Superior temporal gyrus (tissue), 1 donor: Measurements from ENCODE around the gene SDK2.

Experiments
- DNase-seq: peaks from one replicate; pipeline ENCODE4 v3.0.0-alpha.2; 2016; ENCODE audit errors: extremely low spot score

SDK2 gene

GRCh38 chr17:73391331-73392265 lies 252.6 kb downstream of the SDK2 start:
- DNase-seq: no peak

GRCh38 chr17:73390851-73391250 lies 253.4 kb downstream of the SDK2 start:
- DNase-seq: no peak

DNA sequence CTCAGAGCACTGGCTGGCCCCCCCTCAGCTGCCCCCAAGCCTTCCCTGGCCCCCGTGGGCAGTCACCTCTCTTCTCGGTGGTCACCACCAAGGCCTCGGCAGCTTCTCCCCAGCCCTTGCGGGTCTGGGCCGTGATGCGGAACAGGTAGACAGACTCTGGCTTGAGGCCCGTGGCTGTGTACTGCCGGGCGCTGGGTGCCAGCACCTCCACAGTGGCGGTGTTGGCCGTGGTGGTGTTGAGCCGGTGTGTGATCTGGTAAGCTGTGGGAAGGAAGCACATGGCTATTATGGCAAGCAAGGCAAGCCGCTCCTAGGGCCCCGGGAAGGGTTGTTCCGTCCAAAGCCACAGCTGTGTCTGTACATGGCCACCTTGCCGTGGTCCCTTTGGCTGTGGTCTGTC lies 254.0 kb downstream of the SDK2 start:
- DNase-seq: no peak

- DNase-seq: no peak
These were observed 254.8 kb downstream of the SDK2 start for GRCh38 chr17:73389411-73389810.

DNA sequence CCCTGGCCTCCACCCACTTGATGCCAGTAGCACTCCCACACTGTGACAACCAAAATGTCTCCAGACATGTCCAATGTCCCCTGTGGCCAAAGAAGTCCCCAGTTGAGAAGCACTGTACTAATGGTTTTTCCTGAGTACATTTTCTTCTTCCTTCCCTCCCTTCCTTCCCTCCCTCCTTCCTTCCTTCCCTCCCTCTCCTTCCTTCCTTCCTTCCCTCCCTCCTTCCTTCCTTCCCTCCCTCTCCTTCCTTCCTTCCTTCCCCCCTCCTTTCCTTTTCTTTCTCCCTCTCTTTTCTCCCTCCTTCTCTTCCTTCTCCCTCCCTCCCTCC lies 255.7 kb downstream of the SDK2 start:
- no peak for DNase-seq

- no peak for DNase-seq
These were observed 256.3 kb downstream of the SDK2 start for GRCh38 chr17:73387746-73388577.

GRCh38 chr17:73386561-73386960 lies 257.7 kb downstream of the SDK2 start:
- no peak for DNase-seq

DNA sequence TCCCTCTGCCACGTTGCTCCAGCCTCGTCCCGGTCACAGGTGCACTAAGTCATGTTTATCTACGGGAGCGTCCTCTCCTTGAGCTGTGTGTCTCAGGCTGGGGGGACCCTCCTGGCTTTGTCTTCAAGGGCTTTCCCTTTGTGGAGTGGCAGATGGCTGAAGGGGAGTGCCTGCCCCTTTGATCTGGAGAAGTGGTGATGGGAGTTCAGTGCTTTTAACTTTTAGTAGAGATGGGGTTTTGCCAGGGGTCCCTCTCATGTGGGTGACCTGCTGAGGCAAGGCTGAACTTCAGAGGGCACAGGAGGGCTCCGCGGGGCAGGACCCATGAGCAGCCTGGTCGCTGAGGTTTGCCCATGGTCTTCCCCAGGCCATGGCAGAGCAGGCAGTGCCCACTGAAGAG lies 259.3 kb downstream of the SDK2 start:
- DNase-seq: no peak

DNA sequence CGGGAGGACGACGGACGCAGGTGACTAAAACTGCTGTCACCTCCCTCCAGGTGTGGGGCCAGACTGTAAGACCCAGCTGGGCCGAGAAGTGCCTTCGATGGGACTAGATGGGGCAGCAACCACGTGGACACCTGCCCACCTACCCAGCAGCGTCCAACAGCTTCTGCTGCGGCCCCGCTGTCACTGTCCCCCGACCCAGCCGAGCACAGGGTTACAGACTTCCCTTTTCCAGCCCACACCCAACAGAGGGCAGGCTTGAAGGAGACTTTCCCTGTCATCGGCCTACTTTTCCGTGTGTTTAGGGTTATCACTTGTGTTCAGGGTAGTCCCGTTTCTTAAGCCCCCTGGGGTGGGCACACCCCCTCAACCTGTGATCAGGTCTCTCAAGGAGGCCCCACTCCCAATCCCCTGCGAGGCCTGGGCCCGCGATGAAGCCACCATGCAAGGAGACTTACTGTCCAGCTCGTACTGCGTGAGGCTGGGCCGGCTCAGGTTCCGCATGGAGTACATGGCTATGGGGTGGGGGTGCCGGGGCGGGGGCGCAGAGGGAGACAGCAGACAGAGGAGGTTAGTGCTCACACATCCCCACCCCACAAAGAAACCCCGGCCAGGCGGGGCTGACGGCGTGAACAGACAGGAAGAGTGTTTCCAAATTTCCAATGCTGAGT lies 263.7 kb downstream of the SDK2 start:
- no peak for DNase-seq

- DNase-seq: no peak
These were observed 264.4 kb downstream of the SDK2 start for GRCh38 chr17:73379826-73380225.

DNA sequence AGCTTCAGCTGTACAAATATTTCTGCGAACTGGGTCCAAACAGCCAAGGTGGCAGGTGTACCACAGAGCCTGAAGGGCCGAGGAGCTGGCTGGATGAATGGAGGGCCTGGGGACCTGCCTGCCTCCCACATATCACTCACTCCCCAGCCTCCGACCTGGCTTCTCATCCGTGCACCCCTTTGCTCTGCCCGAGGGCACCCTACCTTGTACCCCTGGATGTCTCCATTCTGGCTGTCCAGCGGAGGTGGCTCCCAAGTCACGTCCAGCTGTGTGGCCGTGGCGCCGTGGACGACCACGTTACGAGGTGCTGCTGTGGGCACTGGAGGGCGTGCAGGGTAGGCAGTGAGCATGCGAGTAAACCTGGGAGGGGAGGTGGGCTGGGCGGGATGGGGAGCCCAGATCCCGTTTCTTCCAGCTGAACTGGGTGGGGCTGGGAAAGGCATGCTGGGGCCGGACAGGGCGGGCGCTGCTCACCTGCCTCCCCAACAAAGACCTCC lies 265.2 kb downstream of the SDK2 start:
- no peak for DNase-seq

DNA sequence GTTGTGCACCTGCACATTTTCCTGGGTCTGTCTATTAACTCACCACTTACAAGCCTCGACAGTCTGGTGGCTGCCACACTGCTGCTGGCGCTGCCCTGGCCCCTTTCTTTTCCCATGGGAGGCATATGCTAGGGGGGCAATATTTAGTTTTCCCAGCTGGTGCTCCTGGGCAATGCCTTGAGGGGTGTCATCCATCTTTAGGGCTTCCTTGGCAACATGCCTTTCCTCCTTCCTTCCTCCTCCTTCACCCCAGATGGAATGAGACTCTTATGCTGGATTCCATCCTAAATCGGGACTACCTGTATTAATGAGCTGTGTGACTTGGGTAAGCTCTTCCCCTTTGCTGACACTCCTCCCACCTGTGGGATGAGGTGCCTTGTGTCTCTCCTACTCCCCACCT lies 267.6 kb downstream of the SDK2 start:
- DNase-seq: no peak

GRCh38 chr17:73376152-73376551 lies 268.1 kb downstream of the SDK2 start:
- no peak for DNase-seq

GRCh38 chr17:73371836-73372235 lies 272.4 kb downstream of the SDK2 start:
- DNase-seq: no peak

DNA sequence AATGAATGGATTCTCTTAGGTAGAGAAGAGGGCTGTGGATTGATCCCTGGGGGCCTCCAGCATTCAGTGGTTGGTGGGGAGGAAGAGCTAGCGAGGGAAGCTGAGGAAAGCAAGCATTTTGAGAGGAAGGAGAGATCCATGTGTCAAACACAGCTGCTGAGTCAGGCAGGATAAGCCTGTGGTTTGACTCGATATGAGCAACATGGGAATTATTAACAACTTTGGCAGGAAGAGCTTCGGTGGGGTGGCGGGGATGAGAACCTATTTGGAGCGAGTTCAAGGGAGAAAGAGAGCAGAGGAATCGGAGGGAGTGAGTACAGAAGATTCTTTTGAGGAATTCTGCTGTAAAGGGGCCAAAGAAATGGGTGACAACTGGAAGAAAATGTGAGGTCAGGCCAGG lies 273.0 kb downstream of the SDK2 start:
- no peak for DNase-seq

DNA sequence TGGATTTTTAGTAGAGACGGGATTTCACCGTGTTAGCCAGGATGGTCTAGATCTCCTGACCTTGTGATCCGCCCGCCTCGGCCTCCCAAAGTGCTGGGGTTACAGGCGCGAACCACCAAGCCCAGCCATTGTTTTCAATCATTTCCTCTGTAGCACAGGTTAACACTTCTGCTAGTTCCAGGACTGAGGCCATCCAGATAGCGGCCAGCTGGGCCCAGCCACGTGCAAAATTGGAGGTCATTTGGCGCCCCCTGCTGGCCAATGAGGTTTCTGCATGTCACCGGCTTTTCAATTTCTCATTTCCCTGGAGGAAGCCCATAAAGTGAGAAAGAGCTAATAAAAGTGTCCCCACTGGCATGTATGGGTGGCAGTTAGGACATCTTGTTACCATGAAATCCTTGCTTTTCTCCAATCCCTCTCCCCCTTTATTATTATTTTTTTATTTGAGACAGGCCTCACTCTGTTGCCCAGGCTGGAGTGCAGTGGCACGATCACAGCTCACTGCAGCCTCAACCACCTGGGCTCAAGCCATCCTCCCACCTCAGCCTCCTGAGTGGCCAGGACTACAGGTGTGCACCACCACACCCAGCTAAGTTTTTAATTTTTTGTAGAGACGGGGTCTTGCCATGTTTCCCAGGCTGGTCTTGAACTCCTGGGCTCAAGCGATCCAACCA lies 274.3 kb downstream of the SDK2 start:
- DNase-seq: peak; percentile 91

DNA sequence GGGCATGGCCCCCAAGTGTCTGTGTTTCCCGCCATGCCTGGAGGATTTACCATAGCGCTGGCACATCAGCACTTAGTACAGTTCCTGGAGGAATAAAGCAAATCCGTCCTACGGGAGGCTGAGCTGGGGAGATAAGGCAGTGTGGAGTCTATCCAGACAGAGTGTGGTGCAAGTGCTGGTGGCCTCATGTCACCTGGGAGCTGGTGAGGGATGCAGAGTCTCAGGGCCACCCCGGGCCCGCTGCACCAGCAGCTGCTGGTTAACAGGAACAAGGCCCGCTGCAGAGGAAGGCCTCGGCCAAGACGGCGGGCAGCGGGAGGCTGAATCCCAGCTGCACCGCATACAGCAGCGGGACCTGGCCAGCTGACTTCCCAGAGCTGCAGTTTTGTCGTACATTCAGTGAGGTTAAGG lies 275.1 kb downstream of the SDK2 start:
- DNase-seq: no peak

DNA sequence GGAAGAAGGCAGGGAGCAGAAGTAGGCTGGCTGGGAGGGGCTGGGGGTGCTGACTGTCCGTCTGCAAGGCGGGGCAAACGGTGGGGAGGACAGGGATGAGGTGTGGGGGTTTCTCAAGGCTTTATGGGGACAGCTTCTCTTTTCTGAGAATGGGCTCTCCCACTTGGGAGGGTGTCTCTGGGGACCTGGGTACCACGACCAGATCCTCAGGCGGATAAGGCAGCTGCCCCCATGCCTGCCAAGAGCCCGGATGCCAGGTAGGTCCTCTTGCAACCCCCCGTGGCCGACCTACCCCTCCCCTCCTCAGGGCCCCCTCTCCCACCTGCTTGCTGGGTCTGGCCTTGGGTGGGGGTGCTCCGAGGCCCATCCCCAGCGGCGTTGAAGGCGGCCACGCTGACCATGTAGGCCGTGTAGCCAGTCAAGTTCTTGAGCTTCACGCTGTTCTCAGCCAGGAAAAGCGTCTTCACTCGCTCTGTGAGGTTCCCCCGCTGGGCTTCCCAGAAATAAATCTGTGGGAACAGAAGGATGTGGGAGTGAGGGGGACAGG lies 276.1 kb downstream of the SDK2 start:
- no peak for DNase-seq

DNA sequence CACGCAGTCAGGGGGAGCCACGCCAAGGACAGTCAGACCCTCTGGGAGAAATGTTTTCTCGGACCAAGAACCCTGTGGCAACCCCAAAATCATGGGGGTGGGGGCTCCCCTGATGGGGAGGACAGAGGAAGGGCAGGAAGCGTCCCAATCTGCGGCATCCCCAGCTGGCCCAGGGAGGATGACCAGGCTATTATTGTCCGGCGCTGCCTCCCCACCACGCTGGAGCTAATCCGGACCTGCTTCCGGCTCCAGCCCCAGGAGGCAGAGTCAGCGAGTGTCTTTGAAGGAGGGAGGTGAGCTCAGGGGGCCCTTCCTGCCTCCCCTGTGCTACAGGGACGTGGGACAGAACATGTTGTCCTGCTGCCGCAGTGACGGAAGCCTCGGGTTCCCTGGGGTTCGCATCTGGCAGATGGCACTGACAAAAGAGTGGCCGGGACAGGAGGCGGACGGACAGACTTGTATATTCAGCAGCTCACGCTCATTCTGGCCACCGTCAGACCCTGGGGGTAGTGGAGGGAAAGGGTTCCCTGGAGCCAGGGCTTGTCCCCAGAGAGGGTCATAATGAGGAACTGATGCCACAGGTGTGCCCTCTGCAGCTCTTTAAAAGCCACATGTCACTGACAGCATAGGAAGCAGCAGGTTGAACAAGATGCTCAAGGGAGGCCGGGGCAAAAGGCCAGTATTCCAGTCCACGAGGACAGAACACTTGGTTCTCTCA lies 278.2 kb downstream of the SDK2 start:
- no peak for DNase-seq

DNA sequence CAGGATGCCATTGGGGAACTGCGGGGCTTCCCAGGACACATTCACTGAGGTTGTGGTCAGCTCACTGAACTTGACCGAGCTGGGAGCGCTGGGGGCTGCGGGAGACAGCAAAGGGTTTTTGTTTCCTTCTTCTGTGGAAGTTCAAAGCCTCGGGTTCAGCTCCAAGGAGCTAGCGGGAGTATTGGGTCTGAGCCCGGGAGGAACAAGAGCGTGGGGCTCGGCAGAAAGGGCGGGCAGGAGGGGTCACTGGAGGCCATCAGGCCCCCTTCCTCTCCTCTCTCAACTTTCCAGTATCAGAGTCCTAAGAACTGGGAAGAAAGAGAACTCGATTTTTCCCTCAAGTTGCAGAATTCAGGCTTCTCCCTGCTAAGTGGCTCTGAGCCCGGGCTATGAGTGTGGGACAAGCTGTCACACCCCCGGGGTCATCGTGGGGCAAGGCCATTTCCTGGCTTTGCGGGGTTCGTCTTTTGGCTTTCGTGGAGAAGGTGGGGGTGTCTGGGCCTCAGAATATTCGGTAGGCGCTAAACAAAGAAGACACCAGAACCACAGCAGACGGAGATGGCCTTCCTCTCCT lies 278.9 kb downstream of the SDK2 start:
- DNase-seq: no peak
